LNCAP (cell line): ENCODE data around the gene MACF1.

Source experiments
- TF ChIP-seq, protein P1 (sequence below): fragments of 450-650 bp; IDR thresholded peaks from 2 replicates; pipeline ENCODE4 v1.5.1; 2017; ENCODE audit warnings: mild to moderate bottlenecking

The MACF1 gene

DNA sequence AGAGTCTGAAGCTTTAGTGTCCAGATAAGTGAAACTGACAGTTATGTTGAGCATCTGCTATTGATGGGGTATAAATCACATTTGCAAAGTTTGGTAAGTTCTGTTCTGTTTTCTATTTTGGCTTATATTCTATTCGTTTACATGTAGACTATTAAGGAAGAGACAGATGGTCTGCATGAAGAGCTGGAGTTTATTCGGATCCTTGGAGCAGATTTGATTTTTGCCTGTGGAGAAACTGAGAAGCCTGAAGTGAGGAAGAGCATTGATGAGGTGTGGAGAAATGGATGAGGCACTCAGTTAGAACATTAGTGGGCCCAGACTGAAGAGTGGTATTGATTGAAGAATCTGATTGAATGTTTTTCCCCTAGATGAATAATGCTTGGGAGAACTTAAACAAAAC is 236.4 kb downstream of the MACF1 start:
- TF ChIP-seq, protein P1, sequence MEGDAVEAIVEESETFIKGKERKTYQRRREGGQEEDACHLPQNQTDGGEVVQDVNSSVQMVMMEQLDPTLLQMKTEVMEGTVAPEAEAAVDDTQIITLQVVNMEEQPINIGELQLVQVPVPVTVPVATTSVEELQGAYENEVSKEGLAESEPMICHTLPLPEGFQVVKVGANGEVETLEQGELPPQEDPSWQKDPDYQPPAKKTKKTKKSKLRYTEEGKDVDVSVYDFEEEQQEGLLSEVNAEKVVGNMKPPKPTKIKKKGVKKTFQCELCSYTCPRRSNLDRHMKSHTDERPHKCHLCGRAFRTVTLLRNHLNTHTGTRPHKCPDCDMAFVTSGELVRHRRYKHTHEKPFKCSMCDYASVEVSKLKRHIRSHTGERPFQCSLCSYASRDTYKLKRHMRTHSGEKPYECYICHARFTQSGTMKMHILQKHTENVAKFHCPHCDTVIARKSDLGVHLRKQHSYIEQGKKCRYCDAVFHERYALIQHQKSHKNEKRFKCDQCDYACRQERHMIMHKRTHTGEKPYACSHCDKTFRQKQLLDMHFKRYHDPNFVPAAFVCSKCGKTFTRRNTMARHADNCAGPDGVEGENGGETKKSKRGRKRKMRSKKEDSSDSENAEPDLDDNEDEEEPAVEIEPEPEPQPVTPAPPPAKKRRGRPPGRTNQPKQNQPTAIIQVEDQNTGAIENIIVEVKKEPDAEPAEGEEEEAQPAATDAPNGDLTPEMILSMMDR = no peak

DNA sequence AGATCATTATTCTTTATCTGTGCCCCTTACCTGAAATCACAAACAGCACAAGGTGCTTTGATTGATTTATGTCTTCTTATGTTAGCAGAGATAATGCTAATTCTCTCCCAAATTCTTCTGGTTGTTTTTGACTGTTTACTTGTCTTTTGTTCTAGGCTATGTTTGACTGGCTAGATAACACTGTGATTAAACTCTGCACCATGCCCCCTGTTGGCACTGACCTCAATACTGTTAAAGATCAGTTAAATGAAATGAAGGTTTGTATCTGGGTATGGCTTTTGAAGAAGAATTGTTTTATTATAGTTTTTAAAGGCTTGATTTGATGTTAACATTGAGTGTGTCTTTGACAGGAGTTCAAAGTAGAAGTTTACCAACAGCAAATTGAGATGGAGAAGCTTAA is 237.3 kb downstream of the MACF1 start:
- TF ChIP-seq, protein P1 = no peak

GRCh38 chr1:39445573-39445972 is 241.1 kb downstream of the MACF1 start:
- TF ChIP-seq, protein P1 = no peak

DNA sequence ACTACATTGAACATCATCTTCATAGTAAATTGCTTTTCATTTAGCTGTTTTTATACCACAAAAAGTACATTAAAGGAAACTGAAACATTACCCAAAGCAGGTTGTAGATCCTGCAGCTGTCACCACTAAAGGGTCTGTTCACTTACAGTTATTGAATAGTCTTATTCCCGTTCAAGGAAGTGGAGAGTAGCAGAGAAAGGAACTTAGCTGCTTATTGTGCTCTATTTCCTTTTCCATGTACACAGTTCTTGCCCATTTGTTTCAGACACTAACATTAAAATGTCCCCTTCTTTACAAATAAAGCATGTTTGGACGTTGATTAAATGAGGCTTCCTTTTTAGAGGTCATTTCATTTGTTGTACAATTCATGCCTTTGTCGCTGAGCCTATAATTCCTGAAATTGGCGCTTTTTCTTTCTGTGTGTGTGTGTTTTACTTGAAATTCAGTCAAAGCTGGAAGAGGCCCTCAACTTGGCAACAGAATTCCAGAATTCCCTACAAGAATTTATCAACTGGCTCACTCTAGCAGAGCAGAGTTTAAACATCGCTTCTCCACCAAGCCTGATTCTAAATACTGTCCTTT is 242.6 kb downstream of the MACF1 start:
- TF ChIP-seq, protein P1 = no peak

GRCh38 chr1:39450956-39451606 is 246.6 kb downstream of the MACF1 start:
- TF ChIP-seq, protein P1 = no peak

GRCh38 chr1:39452081-39452480 is 247.6 kb downstream of the MACF1 start:
- TF ChIP-seq, protein P1 = no peak

DNA sequence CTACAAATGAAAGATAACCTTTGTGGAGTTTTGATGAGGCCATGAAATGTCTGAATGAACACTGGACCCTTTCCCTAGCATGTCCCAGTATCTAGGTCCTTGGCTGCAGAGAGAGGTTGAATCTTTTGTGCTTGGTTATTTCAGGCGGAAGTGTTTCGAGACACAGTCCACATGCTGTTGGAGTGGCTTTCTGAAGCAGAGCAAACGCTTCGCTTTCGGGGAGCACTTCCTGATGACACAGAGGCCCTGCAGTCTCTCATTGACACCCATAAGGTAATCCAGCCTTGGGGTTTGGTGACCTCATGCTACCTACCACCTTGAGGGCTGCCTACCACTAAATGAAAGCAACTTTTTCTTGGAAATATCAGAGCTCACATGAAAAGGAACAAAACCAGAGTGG is 248.0 kb downstream of the MACF1 start:
- TF ChIP-seq, protein P1 = no peak
